ENCODE measurements around the gene C2CD2. TPM values are rescaled to one million over a fixed set of nuclear protein-coding genes. Genes with fewer than 3 reads are reported as not detected.

C2CD2 gene
- total RNA-seq, 4 donors from 2014 or later: 37.5 to 63.9 (median 51.6) TPM

- 88 to 89% methylated on average over 11 of the region's 11 CpGs for WGBS, 2 donors
- no peak overlapping the region for H3K4me3 ChIP-seq
- no peaks in the 10 kb centered on the region for H3K27me3 ChIP-seq
- H3K36me3 ChIP-seq: no peaks in the 10 kb centered on the region
- H3K27ac ChIP-seq: no peak overlapping the region
- H3K9me3 ChIP-seq: no peaks in the 10 kb centered on the region
- H3K4me1 ChIP-seq: peaks cover 0 to 30% (median 9%) of the 10 kb centered on the region in 4 donors
- no peak for DNase-seq (ENCODE audit: low spot score in 2 of 2)
- TF ChIP-seq POLR2A (IDR thresholded peaks at IDR 0.05): no peak
- TF ChIP-seq EP300 (IDR thresholded peaks at IDR 0.05): no peak
- TF ChIP-seq, protein P1, sequence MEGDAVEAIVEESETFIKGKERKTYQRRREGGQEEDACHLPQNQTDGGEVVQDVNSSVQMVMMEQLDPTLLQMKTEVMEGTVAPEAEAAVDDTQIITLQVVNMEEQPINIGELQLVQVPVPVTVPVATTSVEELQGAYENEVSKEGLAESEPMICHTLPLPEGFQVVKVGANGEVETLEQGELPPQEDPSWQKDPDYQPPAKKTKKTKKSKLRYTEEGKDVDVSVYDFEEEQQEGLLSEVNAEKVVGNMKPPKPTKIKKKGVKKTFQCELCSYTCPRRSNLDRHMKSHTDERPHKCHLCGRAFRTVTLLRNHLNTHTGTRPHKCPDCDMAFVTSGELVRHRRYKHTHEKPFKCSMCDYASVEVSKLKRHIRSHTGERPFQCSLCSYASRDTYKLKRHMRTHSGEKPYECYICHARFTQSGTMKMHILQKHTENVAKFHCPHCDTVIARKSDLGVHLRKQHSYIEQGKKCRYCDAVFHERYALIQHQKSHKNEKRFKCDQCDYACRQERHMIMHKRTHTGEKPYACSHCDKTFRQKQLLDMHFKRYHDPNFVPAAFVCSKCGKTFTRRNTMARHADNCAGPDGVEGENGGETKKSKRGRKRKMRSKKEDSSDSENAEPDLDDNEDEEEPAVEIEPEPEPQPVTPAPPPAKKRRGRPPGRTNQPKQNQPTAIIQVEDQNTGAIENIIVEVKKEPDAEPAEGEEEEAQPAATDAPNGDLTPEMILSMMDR (IDR thresholded peaks at IDR 0.05): no peak
These were observed 79.2 kb downstream of the C2CD2 start for GRCh38 chr21:41874611-41875010.

- Histone ChIP-seq H3K4me3 (no peak overlapping the region), H3K9me3 (no peaks in the 10 kb centered on the region), H3K36me3 (no peaks in the 10 kb centered on the region), H3K27me3 (no peaks in the 10 kb centered on the region), H3K4me1 (peaks cover 0 to 30% (median 9%) of the 10 kb centered on the region in 4 donors), H3K27ac (no peak overlapping the region)
- no peak for DNase-seq (ENCODE audit: low spot score in 2 of 2)
- TF ChIP-seq EP300 (IDR thresholded peaks at IDR 0.05): no peak
- TF ChIP-seq, protein P1 (IDR thresholded peaks at IDR 0.05): no peak
- no peak for TF ChIP-seq POLR2A (IDR thresholded peaks at IDR 0.05)
- WGBS, 2 donors: 86 to 87% methylated on average over 6 of the region's 6 CpGs
These were observed 80.4 kb downstream of the C2CD2 start for GRCh38 chr21:41873426-41873825.

GRCh38 chr21:41873005-41873404, 80.8 kb downstream of the C2CD2 start:
- Histone ChIP-seq H3K4me3 (no peak overlapping the region), H3K36me3 (no peaks in the 10 kb centered on the region), H3K4me1 (peaks cover 0 to 28% (median 6%) of the 10 kb centered on the region in 4 donors), H3K27ac (no peak overlapping the region), H3K27me3 (no peaks in the 10 kb centered on the region), H3K9me3 (no peaks in the 10 kb centered on the region)
- TF ChIP-seq POLR2A (IDR thresholded peaks at IDR 0.05) (no peak), EP300 (IDR thresholded peaks at IDR 0.05) (no peak)
- TF ChIP-seq, protein P1 (IDR thresholded peaks at IDR 0.05): no peak
- DNase-seq (ENCODE audit: low spot score in 2 of 2): no peak
- 71 to 74% methylated on average over 13 of the region's 13 CpGs for WGBS, 2 donors

- 86 to 87% methylated on average over 11 to 15 of the region's 15 CpGs for WGBS, 2 donors
- Histone ChIP-seq H3K4me1 (peaks cover 0 to 12% (median 0%) of the 10 kb centered on the region in 4 donors), H3K27me3 (no peaks in the 10 kb centered on the region), H3K36me3 (no peaks in the 10 kb centered on the region), H3K27ac (no peak overlapping the region), H3K4me3 (no peak overlapping the region), H3K9me3 (no peaks in the 10 kb centered on the region)
- TF ChIP-seq POLR2A (IDR thresholded peaks at IDR 0.05) (no peak), EP300 (IDR thresholded peaks at IDR 0.05) (no peak)
- TF ChIP-seq, protein P1 (IDR thresholded peaks at IDR 0.05): no peak
- no peak for DNase-seq (ENCODE audit: low spot score in 2 of 2)
These were observed 82.4 kb downstream of the C2CD2 start for GRCh38 chr21:41871293-41872030.

DNA sequence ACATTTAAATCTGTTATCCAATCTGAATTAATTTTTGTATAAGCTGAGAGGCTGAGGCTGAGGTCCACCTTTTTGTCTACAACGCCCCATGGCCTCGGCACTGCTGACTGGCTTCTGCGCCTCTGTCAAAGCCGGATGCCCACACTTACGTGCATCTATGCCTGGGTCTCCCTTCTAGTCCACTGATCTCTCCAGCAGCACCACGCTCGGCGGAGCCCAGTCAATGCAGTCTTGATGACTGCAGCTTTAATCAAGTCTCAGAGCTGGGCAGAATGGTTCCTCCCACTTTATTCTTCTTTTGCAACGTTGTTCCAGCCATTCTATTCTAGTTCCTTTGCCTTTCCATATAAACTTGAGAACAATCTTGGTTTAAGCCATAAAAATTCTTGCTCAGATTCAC, 84.0 kb downstream of the C2CD2 start:
- Histone ChIP-seq H3K27ac (no peak overlapping the region), H3K9me3 (no peaks in the 10 kb centered on the region), H3K36me3 (no peaks in the 10 kb centered on the region), H3K27me3 (no peaks in the 10 kb centered on the region), H3K4me1 (no peaks in the 10 kb centered on the region), H3K4me3 (no peak overlapping the region)
- WGBS, 2 donors: 85 to 88% methylated on average over 9 of the region's 9 CpGs
- TF ChIP-seq, protein P1 (IDR thresholded peaks at IDR 0.05): no peak
- TF ChIP-seq EP300 (IDR thresholded peaks at IDR 0.05): no peak
- no peak for DNase-seq (ENCODE audit: low spot score in 2 of 2)

Measured in tibial nerve (tissue), 4 donors.